CD14-positive monocyte (primary cell): ENCODE results near the gene CELF4. TPM values are rescaled to one million over a fixed set of nuclear protein-coding genes. Genes with fewer than 3 reads are reported as not detected.

Source experiments
- DNase-seq, 3 donors: peaks; one replicate each; pipeline ENCODE4 v3.0.0-alpha.2; 2011 to 2022
- H2AFZ ChIP-seq: 2 replicates; pipeline ENCODE4 v1.6.0; 2012; ENCODE audit warnings: mild to moderate bottlenecking, low read depth, low read length, inconsistent platforms; ENCODE audit not compliant: insufficient read depth, poor library complexity, severe bottlenecking
- H3K27ac ChIP-seq, 2 donors: 1 replicate in 1 of 2; 2 replicates in 1 of 2; pipeline ENCODE4 v1.5.1; 2012 to 2013; ENCODE audit warnings: low read length in 2 of 2, control low read depth in 1 of 2, inconsistent platforms in 1 of 2, low read depth in 1 of 2, mild to moderate bottlenecking in 1 of 2
- H3K27me3 ChIP-seq, 2 donors: one replicate each; pipeline versions ENCODE4 v1.6.0 to v1.6.1; 2011 to 2013; ENCODE audit warnings: low read length in 2 of 2; ENCODE audit not compliant: control insufficient read depth in 2 of 2, insufficient read depth in 2 of 2
- H3K36me3 ChIP-seq, 2 donors: replicated peaks in 1 of 2; 1 replicate in 1 of 2; 2 replicates in 1 of 2; pipeline versions ENCODE4 v1.5.1 to v1.6.1; 2012 to 2013; ENCODE audit warnings: low read length in 2 of 2, control low read depth in 1 of 2, inconsistent platforms in 1 of 2, mild to moderate bottlenecking in 1 of 2; ENCODE audit not compliant: insufficient read depth in 2 of 2, control insufficient read depth in 1 of 2
- H3K4me1 ChIP-seq, 2 donors: 1 replicate in 1 of 2; 2 replicates in 1 of 2; pipeline versions ENCODE4 v1.5.1 to v1.6.1; 2012 to 2013; ENCODE audit warnings: low read length in 2 of 2, control low read depth in 1 of 2, inconsistent platforms in 1 of 2, mild to moderate bottlenecking in 1 of 2, moderate library complexity in 1 of 2; ENCODE audit not compliant: insufficient read depth in 2 of 2, control insufficient read depth in 1 of 2
- H3K4me2 ChIP-seq: replicated peaks from 2 replicates; pipeline ENCODE3; 2012; ENCODE audit warnings: low read length, moderate library complexity, mild to moderate bottlenecking; ENCODE audit not compliant: poor library complexity, severe bottlenecking; ENCODE audit errors: extremely low read depth
- H3K4me3 ChIP-seq, 3 experiments: fragments of 200-600 bp in 1 of 3; sonication (generic) in 1 of 3; replicated peaks in 1 of 3; 1 replicate in 2 of 3; 2 replicates in 1 of 3; pipeline ENCODE4 v1.5.1; 2011 to 2013; ENCODE audit warnings: low read length in 3 of 3, mild to moderate bottlenecking in 3 of 3, control low read depth in 2 of 3, low read depth in 2 of 3, inconsistent platforms in 1 of 3, moderate library complexity in 1 of 3
- H3K79me2 ChIP-seq: 2 replicates; pipeline ENCODE4 v1.6.0; 2012; ENCODE audit warnings: mild to moderate bottlenecking, control low read depth, inconsistent platforms, low read length, moderate library complexity; ENCODE audit not compliant: insufficient read depth
- H3K9ac ChIP-seq: 2 replicates; pipeline ENCODE4 v1.6.0; 2017; ENCODE audit warnings: low read length, mild to moderate bottlenecking; ENCODE audit not compliant: insufficient read depth, poor library complexity, severe bottlenecking
- H3K9me3 ChIP-seq, 2 donors: replicated peaks in 1 of 2; 1 replicate in 1 of 2; 2 replicates in 1 of 2; pipeline versions ENCODE4 v1.5.1 to v1.6.1; 2012 to 2013; ENCODE audit warnings: low read length in 2 of 2, control low read depth in 1 of 2; ENCODE audit not compliant: control insufficient read depth in 1 of 2, insufficient read depth in 1 of 2
- H4K20me1 ChIP-seq: 2 replicates; pipeline ENCODE4 v1.6.0; 2012; ENCODE audit warnings: mild to moderate bottlenecking, low read length, control low read depth, moderate library complexity; ENCODE audit not compliant: insufficient read depth
- H3K27ac Mint-ChIP-seq, 7 donors: one replicate each; pipeline ENCODE4 v1.8.0; 2020; ENCODE audit warnings: mild to moderate bottlenecking in 7 of 7, mixed read lengths in 7 of 7, moderate library complexity in 6 of 7, inconsistent platforms in 2 of 7
- H3K27me3 Mint-ChIP-seq, 3 donors: one replicate each; pipeline ENCODE4 v1.8.0; 2021 to 2022; ENCODE audit warnings: low read depth in 3 of 3, mild to moderate bottlenecking in 3 of 3, mixed read lengths in 3 of 3, moderate library complexity in 3 of 3, inconsistent platforms in 1 of 3
- H3K36me3 Mint-ChIP-seq, 2 donors: one replicate each; pipeline ENCODE4 v1.8.0; 2020; ENCODE audit warnings: mixed read lengths in 2 of 2, inconsistent platforms in 1 of 2, mild to moderate bottlenecking in 1 of 2
- H3K4me1 Mint-ChIP-seq: one replicate; pipeline ENCODE4 v1.8.0; 2020; ENCODE audit warnings: mild to moderate bottlenecking, mixed read lengths
- H3K4me3 Mint-ChIP-seq, 2 donors: one replicate each; pipeline ENCODE4 v1.8.0; 2020; ENCODE audit warnings: mild to moderate bottlenecking in 2 of 2, mixed read lengths in 2 of 2, moderate library complexity in 1 of 2
- H3K9me3 Mint-ChIP-seq, 7 donors: one replicate each; pipeline ENCODE4 v1.8.0; 2020 to 2022; ENCODE audit warnings: mixed read lengths in 7 of 7, mild to moderate bottlenecking in 6 of 7, moderate library complexity in 6 of 7, inconsistent platforms in 2 of 7
- CTCF ChIP-seq: fragments of 200-600 bp; IDR thresholded peaks from one replicate; pipeline ENCODE4 v1.8.0; 2022; ENCODE audit warnings: antibody characterized with exemption, mild to moderate bottlenecking
- WGBS: methylation state at CpG from one replicate; pipeline ENCODE4 v1.1.5; 2013; ENCODE audit warnings: missing lambda C conversion rate; ENCODE audit not compliant: insufficient coverage; 5-methylcytosine and 5-hydroxymethylcytosine counted together
- intact Hi-C, 2 donors: fragments of 100-400 bp; cut with micrococcal nuclease; formaldehyde crosslinking; loops; one replicate each; pipeline versions ENCODE4 v1.15.0 to v1.15.1; 2023
- polyA plus RNA-seq, 3 donors: library from polyadenylated mRNA; depleted of rRNA in 1 of 3; unstranded in 2 of 3; stranded (reverse) in 1 of 3; fragments of 300-500 nt in 2 of 3; fragments of >200 nt in 1 of 3; fragmentation: Illumina TruSeq in 2 of 3; gene quantifications; 1 replicate in 2 of 3; 2 replicates in 1 of 3; pipeline ENCODE4 v1.2.3, GENCODE V29; 2012 to 2021

Gene CELF4
- polyA plus RNA-seq, 3 donors = not detected

GRCh38 chr18:37512400-37512799 is 53.2 kb downstream of the CELF4 start:
- H3K36me3 ChIP-seq = no peaks in the 10 kb centered on the region
- intact Hi-C loops = no loop called here
- H3K4me3 ChIP-seq = no peak overlapping the region
- H3K4me3 Mint-ChIP-seq = no peak overlapping the region
- H3K79me2 ChIP-seq = no peaks in the 10 kb centered on the region
- no peaks in the 10 kb centered on the region for H3K36me3 Mint-ChIP-seq
- no peak overlapping the region for H3K4me2 ChIP-seq
- H3K9ac ChIP-seq = no peak overlapping the region
- no peak for TF ChIP-seq CTCF
- no peak overlapping the region for H3K27ac Mint-ChIP-seq
- H3K27me3 Mint-ChIP-seq = peaks cover 2 to 6% (median 5%) of the 10 kb centered on the region in 3 donors
- peaks cover 0 to 11% (median 9%) of the 10 kb centered on the region in 7 donors for H3K9me3 Mint-ChIP-seq
- no peaks in the 10 kb centered on the region for H3K4me1 Mint-ChIP-seq
- no peaks in the 10 kb centered on the region for H3K27me3 ChIP-seq
- peaks cover 0 to 6% of the 10 kb centered on the region in 2 donors for H3K9me3 ChIP-seq
- H4K20me1 ChIP-seq = no peaks in the 10 kb centered on the region
- no peak overlapping the region for H2AFZ ChIP-seq
- no peak for DNase-seq
- no peak overlapping the region for H3K27ac ChIP-seq
- WGBS = 91% methylated on average over 2 of the region's 2 CpGs
- no peaks in the 10 kb centered on the region for H3K4me1 ChIP-seq

GRCh38 chr18:37511721-37512298 is 53.8 kb downstream of the CELF4 start:
- Histone ChIP-seq H3K4me1 (no peaks in the 10 kb centered on the region), H3K27ac (no peak overlapping the region), H3K9me3 (peaks cover 0 to 6% of the 10 kb centered on the region in 2 donors), H3K4me2 (no peak overlapping the region), H3K79me2 (no peaks in the 10 kb centered on the region), H3K27me3 (no peaks in the 10 kb centered on the region), H3K4me3 (no peak overlapping the region), H3K9ac (no peak overlapping the region), H4K20me1 (no peaks in the 10 kb centered on the region), H2AFZ (no peak overlapping the region), H3K36me3 (no peaks in the 10 kb centered on the region)
- no peak overlapping the region for H3K4me3 Mint-ChIP-seq
- peaks cover 2 to 6% (median 5%) of the 10 kb centered on the region in 3 donors for H3K27me3 Mint-ChIP-seq
- H3K36me3 Mint-ChIP-seq = no peaks in the 10 kb centered on the region
- H3K9me3 Mint-ChIP-seq = peaks cover 0 to 11% (median 9%) of the 10 kb centered on the region in 7 donors
- no peak overlapping the region for H3K27ac Mint-ChIP-seq
- no peaks in the 10 kb centered on the region for H3K4me1 Mint-ChIP-seq
- WGBS = 85% methylated on average over 5 of the region's 9 CpGs
- intact Hi-C loops = no loop called here
- TF ChIP-seq CTCF = no peak
- DNase-seq = no peak
